LoVo (cell line): ENCODE results near the gene C3orf52.

Source experiments
- DNase-seq: peaks from one replicate; pipeline ENCODE4 v3.0.0-alpha.2; 2016; ENCODE audit warnings: low spot score

Gene C3orf52

DNA sequence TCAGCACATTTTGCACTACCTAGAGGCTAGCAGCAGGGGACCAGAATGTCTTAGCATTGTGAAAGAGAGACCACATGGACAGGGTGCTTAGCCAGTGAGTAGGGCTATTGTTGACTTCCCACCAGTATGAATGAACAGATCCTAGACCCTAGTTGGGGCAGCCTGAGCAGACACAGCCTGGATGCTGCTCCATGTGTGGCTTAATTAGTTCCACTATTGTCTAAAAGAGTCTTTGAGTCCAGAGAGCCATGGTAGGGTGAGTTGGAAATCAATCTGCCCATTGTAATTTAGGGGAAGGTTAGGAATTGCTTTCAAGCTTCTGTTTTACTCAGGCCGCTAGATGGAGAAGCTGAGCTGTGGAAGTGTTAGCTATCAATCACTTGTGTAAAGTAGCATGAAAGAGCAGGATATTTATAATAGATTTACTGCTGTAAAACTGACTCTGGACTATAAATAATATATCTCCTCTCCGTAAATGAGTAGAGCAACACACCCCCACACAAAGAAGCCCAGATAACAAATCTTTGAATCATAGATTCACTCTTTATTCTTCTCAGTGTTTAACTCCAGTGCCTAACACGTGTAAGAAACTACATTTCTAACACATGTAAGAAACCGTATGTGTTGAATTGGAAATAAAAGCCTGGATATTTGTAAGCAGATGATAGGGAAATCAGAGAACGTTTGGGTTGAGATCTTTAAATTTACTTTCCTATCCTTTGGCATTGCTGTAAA, 50.9 kb downstream of the C3orf52 start:
- DNase-seq = peak; percentile 53

DNA sequence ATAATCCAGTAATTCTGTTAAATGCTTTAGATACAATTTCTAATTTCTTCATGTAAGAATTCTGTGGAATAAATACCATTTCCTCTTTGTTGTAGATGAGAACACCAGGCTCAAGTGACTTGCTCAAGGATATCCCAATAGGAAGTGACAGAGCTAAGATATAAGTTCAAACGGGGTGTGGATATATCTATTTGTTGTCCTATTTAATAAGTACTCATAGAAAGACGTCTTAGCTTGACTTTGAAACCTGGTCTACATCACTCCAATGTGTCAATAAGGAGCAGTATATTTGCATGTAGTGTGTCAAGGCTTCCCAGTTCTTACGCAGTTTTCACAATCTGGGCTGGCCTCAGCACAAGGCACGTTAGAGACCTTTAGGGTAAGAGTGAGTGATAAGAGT, 51.6 kb downstream of the C3orf52 start:
- DNase-seq = no peak

GRCh38 chr3:112138219-112138969, 52.2 kb downstream of the C3orf52 start:
- no peak for DNase-seq

DNA sequence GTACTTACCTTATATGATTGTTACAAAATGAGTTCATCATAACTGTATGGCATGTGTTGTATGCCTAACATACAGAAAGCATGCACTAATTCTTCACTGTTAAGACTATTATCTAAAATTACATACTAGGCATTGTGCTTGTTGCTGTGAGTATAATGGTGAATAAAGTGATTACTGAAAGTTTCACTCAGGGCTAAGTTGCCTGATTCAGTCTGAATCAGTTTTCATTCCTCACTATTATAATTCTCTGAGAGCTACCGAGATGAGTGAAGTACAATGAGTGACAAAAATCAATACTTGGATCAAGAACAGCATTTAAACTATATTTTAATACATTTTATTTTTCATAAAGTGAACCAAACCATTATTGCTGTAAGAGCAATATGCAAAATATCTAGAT, 54.4 kb downstream of the C3orf52 start:
- no peak for DNase-seq

GRCh38 chr3:112141293-112141692, 55.1 kb downstream of the C3orf52 start:
- no peak for DNase-seq

- DNase-seq = no peak
Measured at GRCh38 chr3:112143251-112143650, 57.1 kb downstream of the C3orf52 start.

- no peak for DNase-seq
Measured at GRCh38 chr3:112143689-112144088, 57.5 kb downstream of the C3orf52 start.

DNA sequence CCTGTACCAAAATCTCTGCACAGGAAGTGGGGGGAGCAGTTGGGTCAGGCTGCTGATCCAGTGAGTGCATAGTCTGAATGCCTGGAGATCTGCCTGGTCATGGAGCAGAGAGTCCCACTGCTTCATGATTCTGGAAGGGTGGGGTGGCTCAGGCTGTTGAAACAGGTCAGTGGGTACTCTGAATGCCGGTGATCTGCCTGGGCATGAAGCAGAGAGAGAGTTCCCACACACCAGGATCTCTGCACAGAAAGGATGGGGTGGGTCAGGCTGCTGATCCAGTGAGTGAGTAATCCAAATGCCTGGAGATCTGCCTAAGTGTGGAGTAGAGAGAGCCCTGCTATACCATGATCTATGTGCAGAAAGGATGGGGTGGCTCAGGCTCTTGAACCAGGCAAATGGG, 62.9 kb downstream of the C3orf52 start:
- DNase-seq = no peak

- DNase-seq = no peak
Measured at GRCh38 chr3:112167758-112168157, 81.6 kb downstream of the C3orf52 start.
